H1 (cell line): ENCODE results near the gene ZFTA. TPM values are rescaled to one million over a fixed set of nuclear protein-coding genes. Genes with fewer than 3 reads are reported as not detected.

Source experiments
- CTCF ChIA-PET: fragments of 300-600 bp; sonication (Branson Sonifier 250); formaldehyde crosslinking; loops from one replicate; lab custom pipeline; 2021; ENCODE audit not compliant: partially characterized antibody; lab: Charles Lee
- POLR2A ChIA-PET: fragments of 300-600 bp; sonication (Branson Sonifier 250); formaldehyde crosslinking; loops from one replicate; lab custom pipeline; 2021; ENCODE audit warnings: inconsistent platforms; ENCODE audit not compliant: partially characterized antibody; lab: Charles Lee
- DNase-seq, 2 experiments: peaks; one replicate each; pipeline versions ENCODE4 v3.0.0 to v3.0.0-alpha.2; 2010 to 2022; ENCODE audit warnings: low spot score in 2 of 2, low read depth in 1 of 2, mixed read lengths in 1 of 2
- FAIRE-seq: peaks from 2 replicates; lab custom pipeline; 2011; peaks lifted over from hg19 to GRCh38; lab: Jason Lieb, UNC
- H2AFZ ChIP-seq: 2 replicates; pipeline ENCODE4 v1.8.1; 2012; ENCODE audit warnings: low read length, inconsistent platforms
- H2AK5ac ChIP-seq: 2 replicates; pipeline ENCODE4 v1.6.1; 2013; ENCODE audit warnings: low read depth, low read length
- H2BK120ac ChIP-seq: replicated peaks from 2 replicates; pipeline ENCODE3; 2013; ENCODE audit warnings: low read depth, low read length, inconsistent platforms
- H2BK12ac ChIP-seq: 2 replicates; pipeline ENCODE4 v1.6.1; 2013; ENCODE audit warnings: low read depth, low read length
- H2BK15ac ChIP-seq: 2 replicates; pipeline ENCODE4 v1.6.1; 2013; ENCODE audit warnings: low read length
- H2BK20ac ChIP-seq: 2 replicates; pipeline ENCODE4 v1.6.1; 2013; ENCODE audit warnings: low read length
- H2BK5ac ChIP-seq: 2 replicates; pipeline ENCODE4 v1.6.1; 2013; ENCODE audit warnings: low read depth, low read length
- H3K14ac ChIP-seq: 2 replicates; pipeline ENCODE4 v1.6.1; 2013; ENCODE audit warnings: inconsistent platforms; ENCODE audit not compliant: insufficient read length
- H3K18ac ChIP-seq: 2 replicates; pipeline ENCODE4 v1.6.1; 2013; ENCODE audit warnings: low read length; ENCODE audit errors: extremely low read depth
- H3K23ac ChIP-seq: 2 replicates; pipeline ENCODE4 v1.6.1; 2013; ENCODE audit warnings: inconsistent platforms; ENCODE audit not compliant: insufficient read length
- H3K23me2 ChIP-seq: 2 replicates; pipeline ENCODE4 v1.6.1; 2013; ENCODE audit warnings: low read depth, low read length
- H3K27ac ChIP-seq: 2 replicates; pipeline ENCODE4 v1.6.1; 2011; ENCODE audit warnings: low read depth, low read length, inconsistent platforms
- H3K27me3 ChIP-seq, 4 experiments: replicated peaks in 1 of 4; 1 replicate in 1 of 4; 2 replicates in 3 of 4; pipeline versions ENCODE4 v1.6.1 to v1.8.1; 2011 to 2013; ENCODE audit warnings: low read length in 3 of 4, mild to moderate bottlenecking in 3 of 4, inconsistent platforms in 2 of 4, mixed read lengths in 2 of 4, moderate library complexity in 1 of 4; ENCODE audit not compliant: control insufficient read depth in 3 of 4, insufficient read depth in 3 of 4; ENCODE audit errors: extremely low read depth in 1 of 4
- H3K36me3 ChIP-seq, 4 experiments: 2 replicates each; pipeline versions ENCODE4 v1.6.1 to v1.8.1; 2011 to 2013; ENCODE audit warnings: mild to moderate bottlenecking in 4 of 4, low read length in 3 of 4, moderate library complexity in 2 of 4, control low read depth in 1 of 4, inconsistent platforms in 1 of 4; ENCODE audit not compliant: insufficient read depth in 4 of 4, control insufficient read depth in 2 of 4
- H3K4ac ChIP-seq: replicated peaks from 2 replicates; pipeline ENCODE3; 2013; ENCODE audit warnings: low read length, low read depth, mixed read lengths, inconsistent platforms; ENCODE audit not compliant: insufficient read length
- H3K4me1 ChIP-seq, 4 experiments: replicated peaks in 1 of 4; 1 replicate in 1 of 4; 2 replicates in 3 of 4; pipeline versions ENCODE4 v1.6.1 to v1.8.1; 2011 to 2013; ENCODE audit warnings: low read length in 3 of 4, inconsistent platforms in 2 of 4, mixed read lengths in 1 of 4; ENCODE audit not compliant: insufficient read depth in 4 of 4, control insufficient read depth in 3 of 4
- H3K4me2 ChIP-seq, 2 experiments: 2 replicates each; pipeline versions ENCODE4 v1.6.1 to v1.8.1; 2011 to 2013; ENCODE audit warnings: low read depth in 2 of 2, low read length in 2 of 2, control low read depth in 1 of 2, inconsistent platforms in 1 of 2, mild to moderate bottlenecking in 1 of 2; ENCODE audit not compliant: insufficient read depth in 1 of 2
- H3K4me3 ChIP-seq, 4 experiments: fragments of 200-600, 300-600 bp in 1 of 4; sonication (generic), shearing (Covaris generic), sonication (Bioruptor Twin) in 1 of 4; 2 replicates each; pipeline versions ENCODE4 v1.5.1 to v1.8.1; 2011 to 2016; ENCODE audit warnings: low read length in 4 of 4, low read depth in 3 of 4, control low read depth in 2 of 4, inconsistent platforms in 2 of 4, mild to moderate bottlenecking in 2 of 4, mixed read lengths in 1 of 4, moderate library complexity in 1 of 4; ENCODE audit not compliant: insufficient read depth in 2 of 4; ENCODE audit errors: extremely low read depth in 1 of 4
- H3K56ac ChIP-seq: replicated peaks from 2 replicates; pipeline ENCODE3; 2013; ENCODE audit warnings: low read depth, mild to moderate bottlenecking, mixed read lengths, low read length, inconsistent platforms; ENCODE audit not compliant: insufficient read length
- H3K79me1 ChIP-seq: 2 replicates; pipeline ENCODE4 v1.6.1; 2013; ENCODE audit warnings: low read depth, low read length, control low read depth
- H3K79me2 ChIP-seq, 2 experiments: 2 replicates each; pipeline versions ENCODE4 v1.6.1 to v1.8.1; 2012 to 2013; ENCODE audit warnings: low read length in 2 of 2, mild to moderate bottlenecking in 2 of 2, inconsistent platforms in 1 of 2; ENCODE audit not compliant: insufficient read depth in 2 of 2, control insufficient read depth in 1 of 2
- H3K9ac ChIP-seq, 4 experiments: replicated peaks in 1 of 4; 1 replicate in 1 of 4; 2 replicates in 3 of 4; pipeline versions ENCODE4 v1.6.1 to v1.8.1; 2011 to 2013; ENCODE audit warnings: low read depth in 3 of 4, low read length in 3 of 4, control low read depth in 2 of 4, mild to moderate bottlenecking in 2 of 4, moderate library complexity in 2 of 4, inconsistent platforms in 1 of 4; ENCODE audit errors: extremely low read depth in 1 of 4
- H3K9me3 ChIP-seq, 2 experiments: 2 replicates each; pipeline versions ENCODE4 v1.6.1 to v1.8.1; 2012 to 2013; ENCODE audit warnings: mild to moderate bottlenecking in 2 of 2, moderate library complexity in 2 of 2, control low read depth in 1 of 2, inconsistent platforms in 1 of 2, low read depth in 1 of 2, low read length in 1 of 2, mixed read lengths in 1 of 2; ENCODE audit not compliant: insufficient read depth in 2 of 2
- H4K20me1 ChIP-seq, 2 experiments: replicated peaks in 1 of 2; 2 replicates each; pipeline versions ENCODE3 to v1.8.1; 2011 to 2013; ENCODE audit warnings: inconsistent platforms in 2 of 2, low read length in 2 of 2, mild to moderate bottlenecking in 1 of 2; ENCODE audit not compliant: insufficient read depth in 2 of 2, control insufficient read depth in 1 of 2
- H4K5ac ChIP-seq: 2 replicates; pipeline ENCODE4 v1.6.1; 2013; ENCODE audit warnings: low read length, low read depth, mixed read lengths, inconsistent platforms; ENCODE audit not compliant: insufficient read length
- H4K8ac ChIP-seq: 2 replicates; pipeline ENCODE4 v1.8.0; 2013; ENCODE audit warnings: mild to moderate bottlenecking, moderate library complexity, low read length, inconsistent platforms; ENCODE audit not compliant: insufficient read depth; ENCODE audit errors: extremely low read depth
- H4K91ac ChIP-seq: replicated peaks from 2 replicates; pipeline ENCODE3; 2013; ENCODE audit warnings: low read length, mixed read lengths, inconsistent platforms; ENCODE audit not compliant: insufficient read length
- BACH1 ChIP-seq: IDR thresholded peaks from 2 replicates; pipeline ENCODE4 v1.6.1; 2012; ENCODE audit warnings: low read length, improper control_type of control experiment
- BCL11A ChIP-seq, 2 experiments: IDR thresholded peaks; one replicate each; pipeline ENCODE4 v1.6.1; 2011; ENCODE audit warnings: low read depth in 2 of 2, low read length in 2 of 2, mild to moderate bottlenecking in 2 of 2
- BRCA1 ChIP-seq: IDR thresholded peaks from 2 replicates; pipeline ENCODE4 v1.6.1; 2012; ENCODE audit warnings: low read depth, low read length, improper control_type of control experiment
- CEBPB ChIP-seq: IDR thresholded peaks from 2 replicates; pipeline ENCODE4 v1.6.1; 2012; ENCODE audit warnings: low read depth, low read length
- CHD1 ChIP-seq: IDR thresholded peaks from 2 replicates; pipeline ENCODE4 v1.6.1; 2012; ENCODE audit warnings: low read depth, low read length, improper control_type of control experiment
- CTBP2 ChIP-seq: IDR thresholded peaks from 2 replicates; pipeline ENCODE4 v1.7.0; 2011; ENCODE audit warnings: borderline replicate concordance, mild to moderate bottlenecking, moderate library complexity, mixed read lengths, low read length; ENCODE audit not compliant: insufficient read depth, insufficient read length
- EZH2 ChIP-seq: fragments of 200-600 bp; sonication (generic); IDR thresholded peaks from 2 replicates; pipeline ENCODE4 v1.7.1; 2012; ENCODE audit warnings: low read depth, mild to moderate bottlenecking, moderate library complexity, low read length, inconsistent platforms; ENCODE audit not compliant: severe bottlenecking
- KDM1A ChIP-seq: fragments of 200-600, 300-600 bp; sonication (generic); IDR thresholded peaks from 2 replicates; pipeline ENCODE4 v1.7.1; 2016; ENCODE audit warnings: mild to moderate bottlenecking, low read length, borderline replicate concordance
- KDM5A ChIP-seq: fragments of 200-600 bp; IDR thresholded peaks from 2 replicates; pipeline ENCODE4 v1.7.1; 2012; ENCODE audit warnings: mild to moderate bottlenecking, low read length, inconsistent platforms, mixed read lengths
- POLR2AphosphoS5 ChIP-seq: IDR thresholded peaks from 2 replicates; pipeline ENCODE4 v1.6.1; 2011; ENCODE audit warnings: low read depth, low read length
- RBBP5 ChIP-seq: IDR thresholded peaks from 2 replicates; pipeline ENCODE4 v1.7.1; 2012; ENCODE audit warnings: low read depth, mild to moderate bottlenecking, inconsistent platforms, low read length, moderate library complexity, borderline replicate concordance
- RFX5 ChIP-seq: IDR thresholded peaks from 2 replicates; pipeline ENCODE4 v1.6.1; 2011; ENCODE audit warnings: low read depth, low read length, improper control_type of control experiment, borderline replicate concordance
- SP1 ChIP-seq: IDR thresholded peaks from 2 replicates; pipeline ENCODE4 v1.6.1; 2011; ENCODE audit warnings: low read depth, low read length
- SP2 ChIP-seq: IDR thresholded peaks from 2 replicates; pipeline ENCODE4 v1.6.1; 2012; ENCODE audit warnings: mild to moderate bottlenecking, low read length, inconsistent platforms
- SRF ChIP-seq: IDR thresholded peaks from 2 replicates; pipeline ENCODE4 v1.6.1; 2011; ENCODE audit warnings: mild to moderate bottlenecking, low read depth, low read length, moderate library complexity
- YY1 ChIP-seq: IDR thresholded peaks from 2 replicates; pipeline ENCODE4 v1.6.1; 2011; ENCODE audit warnings: low read depth, mild to moderate bottlenecking, low read length
- WGBS, 2 experiments: shearing (Covaris generic) in 1 of 2; methylation state at CpG; one replicate each; pipeline versions ENCODE4 v1.1.6 to v1.1.7; 2013 to 2015; ENCODE audit warnings: low lambda C conversion rate in 2 of 2, mixed read lengths in 2 of 2, inconsistent platforms in 1 of 2, low coverage in 1 of 2, missing lambda C conversion rate in 1 of 2; ENCODE audit not compliant: insufficient replicate concordance in 2 of 2, insufficient coverage in 1 of 2, insufficient read length in 1 of 2; ENCODE audit errors: extremely low coverage in 1 of 2, missing lambda C conversion rate in 1 of 2; 5-methylcytosine and 5-hydroxymethylcytosine counted together
- polyA plus RNA-seq, 7 experiments: library from polyadenylated mRNA; depleted of rRNA in 3 of 7; stranded (reverse) in 5 of 7; unstranded in 2 of 7; fragments of >200 nt in 5 of 7; fragments of 200-250 nt in 2 of 7; gene quantifications; 1 replicate in 5 of 7; 2 replicates in 1 of 7; 4 replicates in 1 of 7; pipeline versions ENCODE4 v1.2.1 to v1.2.3, GENCODE V29; 2011 to 2013; ENCODE audit warnings: missing spikeins in 2 of 7, mixed read lengths in 2 of 7
- total RNA-seq: library from RNA; stranded (reverse); fragmentation: NEBNext Ultra II Directional; extraction: Animal tissue kit (Norgen Biotek cat#: 25700); gene quantifications from 2 replicates; pipeline ENCODE4 v1.2.1, GENCODE V29; 2021

Gene ZFTA
- total and polyA plus RNA-seq, 2 of the 8 experiments (the other 6 are each of a cell fraction or from before 2014, with no cell fraction given) = 9.5 to 34.0 TPM

DNA sequence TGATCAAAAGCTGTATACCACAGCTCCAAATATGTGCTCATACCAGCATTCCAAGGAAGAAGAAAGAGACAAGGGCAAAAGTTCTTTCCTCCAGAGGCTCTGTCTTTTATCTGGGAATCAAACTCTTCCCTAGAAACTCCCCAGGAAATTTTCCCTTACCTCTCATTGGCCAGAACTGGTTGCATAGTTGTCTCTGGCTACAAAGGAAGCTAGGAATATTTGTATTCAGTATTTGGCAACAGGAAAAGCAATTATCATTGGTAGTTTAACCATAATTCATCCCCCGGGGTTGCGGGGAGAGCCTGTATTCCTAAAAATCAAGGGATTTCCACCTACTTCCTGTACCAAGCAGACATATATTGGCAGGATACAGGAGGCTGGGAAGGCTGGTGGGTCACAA is 10.5 kb upstream of the ZFTA start:
- Histone ChIP-seq H3K4me3 (no peak overlapping the region), H3K23ac (no peak overlapping the region), H2BK15ac (no peak overlapping the region), H4K91ac (no peak overlapping the region), H2BK12ac (no peak overlapping the region), H3K18ac (no peak overlapping the region), H4K20me1 (no peaks in the 10 kb centered on the region), H3K9me3 (no peaks in the 10 kb centered on the region), H3K56ac (no peak overlapping the region), H3K4me1 (peaks cover 0 to under 1% (median under 1%) of the 10 kb centered on the region in 4 experiments; a peak in 2 of 7 replicates), H4K5ac (no peak overlapping the region), H4K8ac (no peak overlapping the region), H2BK5ac (no peak overlapping the region), H3K4ac (no peak overlapping the region), H3K23me2 (no peaks in the 10 kb centered on the region), H2AK5ac (no peak overlapping the region), H2BK20ac (no peak overlapping the region), H3K9ac (no peak overlapping the region), H3K79me2 (no peaks in the 10 kb centered on the region), H3K27me3 (no peaks in the 10 kb centered on the region), H2AFZ (no peak overlapping the region), H2BK120ac (no peak overlapping the region), H3K27ac (no peak overlapping the region), H3K79me1 (no peaks in the 10 kb centered on the region), H3K14ac (no peak overlapping the region), H3K4me2 (no peak overlapping the region), H3K36me3 (no peaks in the 10 kb centered on the region)
- 89% methylated on average over 2 of the region's 2 CpGs; no CpG with 5 or more reads in 1 of the 2 experiments for WGBS, 2 experiments
- POLR2A ChIA-PET = interaction anchor here (0.9 to 3.0 kb wide), 4 partner anchors 9 to 36 kb away, joined by 3 to 14 read pairs (median 8); partner anchors contain the start of gene ZFTA
- FAIRE-seq (no peak), DNase-seq (no peak)
- TF ChIP-seq YY1 (no peak), POLR2AphosphoS5 (no peak), EZH2 (no peak), RFX5 (no peak), CEBPB (no peak), SP2 (no peak), SP1 (no peak), CHD1 (no peak), RBBP5 (no peak), SRF (no peak), BRCA1 (no peak), KDM5A (no peak), CTBP2 (no peak), BACH1 (no peak), KDM1A (no peak), BCL11A (IDR thresholded peaks at IDR 0.05; ENCODE audit: low read depth in 2 of 2, low read length in 2 of 2) (no peak)
- CTCF ChIA-PET = interaction anchor here (0.8 to 1.1 kb wide), 4 partner anchors 11 to 104 kb away, joined by 4 to 5 read pairs (median 4); partner anchors contain the start of gene ZFTA
